GM18498 (cell line): ENCODE data around the gene KIF21A.
"Not testable (repeated sequence)": the region's sequence is repeated elsewhere in the genome, so short reads cannot be mapped to it uniquely, and the experiment has no call there.

ENCODE experiments used
- ATAC-seq: cut with Tn5 transposase; IDR thresholded peaks from one replicate; pipeline ENCODE4 v1.9.1; 2021; ENCODE audit warnings: mild to moderate bottlenecking, moderate library complexity; ENCODE audit not compliant: unreplicated experiment

KIF21A gene

DNA sequence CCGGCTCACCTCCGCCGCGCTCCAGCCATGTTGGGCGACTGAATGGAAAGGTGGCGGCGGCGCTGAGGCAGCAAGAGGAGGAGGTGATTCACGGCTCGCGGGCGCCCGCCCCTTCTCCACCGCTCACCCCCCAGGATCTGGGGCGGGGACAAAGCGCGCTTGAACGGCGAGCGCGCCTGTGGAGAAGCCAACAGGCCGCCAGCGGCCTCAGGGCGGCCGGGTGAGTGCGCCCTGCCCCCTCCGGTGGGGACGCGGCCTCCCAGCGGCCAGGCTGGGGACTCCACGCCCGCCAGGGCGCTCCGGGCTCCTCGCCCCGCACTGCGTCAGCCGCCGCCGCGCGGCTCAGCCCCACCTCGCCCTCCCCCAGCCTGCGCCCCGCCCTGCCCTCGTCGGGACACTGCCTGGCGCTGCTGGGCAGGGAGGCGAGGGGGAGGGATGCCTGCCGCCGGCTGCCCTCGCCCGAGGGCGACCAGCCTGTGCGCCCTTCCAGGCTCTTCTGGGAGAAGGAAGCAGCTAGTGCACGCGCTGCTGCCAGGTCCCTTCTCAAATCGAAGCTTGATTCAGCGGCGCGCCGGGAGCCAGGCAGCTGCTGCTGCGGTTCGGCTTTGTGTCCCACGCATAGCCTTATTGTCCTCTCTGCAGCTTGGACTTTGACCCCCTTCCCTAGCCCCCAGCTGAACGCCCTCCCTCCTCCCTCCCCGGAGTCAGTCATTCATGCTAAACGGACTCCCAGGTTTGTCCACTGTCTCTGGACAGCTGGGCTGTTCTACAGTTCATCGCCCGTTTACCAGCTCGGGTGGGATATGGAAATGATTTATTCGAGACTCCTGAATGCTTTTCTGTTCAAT is at the start of gene KIF21A:
KIF21A (minus strand) TSS at position 40 of the 848 bp plus-strand sequence. CDS start 150 bp downstream, outside the sequence.
- peak; percentile 94 for ATAC-seq

DNA sequence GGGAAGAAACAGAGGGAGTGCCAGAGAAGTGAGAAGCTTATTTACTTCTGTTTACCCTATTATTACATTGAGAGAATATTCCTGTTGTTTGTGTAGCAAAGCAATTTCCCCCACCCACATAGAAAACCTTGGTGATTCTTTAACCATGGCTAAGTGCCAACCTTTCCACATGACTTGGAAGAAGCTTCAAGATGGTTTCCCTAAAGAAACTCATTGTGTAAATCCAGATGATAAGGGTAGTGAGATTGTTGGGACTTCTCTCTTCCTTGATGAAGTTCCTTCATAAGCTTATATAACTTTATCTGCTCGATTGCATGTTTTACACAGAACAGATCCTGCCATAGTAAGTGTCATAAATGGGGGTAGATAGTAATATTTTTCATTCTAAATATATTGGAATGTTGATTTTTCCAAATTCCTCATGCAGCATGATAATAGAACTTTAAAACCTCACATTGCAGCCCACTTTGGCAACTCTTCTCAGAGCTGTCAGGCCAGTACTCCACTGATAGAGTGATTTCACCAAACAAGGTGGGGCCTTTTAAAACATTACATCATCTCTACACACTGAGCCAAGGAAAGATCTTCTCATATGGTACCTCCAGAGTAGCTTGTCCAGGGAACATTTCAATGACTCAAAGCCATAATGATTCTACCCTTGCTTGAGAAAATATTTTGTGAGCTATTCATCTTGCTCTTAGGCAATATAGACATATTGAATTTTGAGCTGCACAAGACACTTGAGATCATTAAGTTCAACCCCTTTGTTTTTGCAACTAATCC is 47.8 kb upstream of the KIF21A start:
- ATAC-seq, result no peak

DNA sequence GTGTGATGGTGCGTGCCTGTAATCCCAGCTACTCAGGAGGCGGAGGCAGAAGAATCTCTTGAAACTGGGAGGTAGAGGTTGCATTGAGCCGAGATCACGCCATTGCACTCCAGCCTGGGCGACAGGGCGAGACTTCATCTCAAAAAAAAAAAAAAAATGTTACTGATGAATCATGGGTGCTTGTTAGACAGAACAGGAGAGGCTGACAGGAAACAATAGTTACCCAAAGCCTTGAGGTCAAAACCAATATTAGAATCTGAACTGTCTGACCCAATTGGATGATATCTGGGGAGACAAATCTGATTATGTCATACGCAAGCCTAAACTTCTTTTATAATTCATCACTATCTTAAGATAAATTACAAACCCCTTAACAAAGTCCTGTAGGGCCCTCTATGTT is 40.7 kb upstream of the KIF21A start:
- no peak for ATAC-seq

- ATAC-seq, result no peak
Measured at GRCh38 chr12:39483042-39483441, 40.1 kb upstream of the KIF21A start.

DNA sequence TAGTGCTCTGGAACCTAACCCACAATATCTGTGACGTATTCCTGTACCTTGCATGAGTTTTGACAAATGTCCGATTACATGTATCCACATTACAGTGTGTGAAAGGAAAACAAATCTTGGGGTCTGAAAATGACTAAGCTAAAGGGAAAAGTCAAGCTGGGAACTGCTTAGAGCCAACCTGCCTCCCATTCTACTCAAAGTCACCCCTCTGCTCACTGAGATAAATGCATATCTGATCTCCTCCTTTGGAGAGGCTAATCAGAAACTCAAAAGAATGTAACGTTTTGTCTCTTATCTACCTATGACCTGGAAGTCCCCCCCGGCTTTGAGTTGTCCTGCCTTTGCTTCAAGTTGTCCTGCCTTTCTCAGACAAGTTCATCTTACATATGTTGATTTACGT is 34.0 kb upstream of the KIF21A start:
- ATAC-seq, result no peak

DNA sequence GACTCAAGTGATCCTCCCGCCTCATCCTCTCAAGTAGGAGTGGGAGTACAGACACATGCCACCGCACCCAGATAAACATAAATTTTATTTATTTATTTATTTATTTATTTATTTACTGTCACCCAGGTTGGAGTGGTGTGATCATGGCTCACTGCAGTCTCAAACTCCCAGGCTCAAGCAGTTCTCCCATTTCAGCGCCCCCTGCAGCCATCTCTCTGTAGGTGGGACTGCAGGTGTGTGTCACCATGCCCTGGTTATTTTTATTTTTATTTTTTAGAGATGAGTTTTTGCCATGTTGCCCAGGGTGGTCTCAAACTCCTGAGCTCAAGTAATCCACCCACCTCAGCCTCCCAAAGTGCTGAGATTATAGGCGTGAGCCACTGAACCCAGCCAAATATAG is 33.2 kb upstream of the KIF21A start:
- no peak for ATAC-seq

DNA sequence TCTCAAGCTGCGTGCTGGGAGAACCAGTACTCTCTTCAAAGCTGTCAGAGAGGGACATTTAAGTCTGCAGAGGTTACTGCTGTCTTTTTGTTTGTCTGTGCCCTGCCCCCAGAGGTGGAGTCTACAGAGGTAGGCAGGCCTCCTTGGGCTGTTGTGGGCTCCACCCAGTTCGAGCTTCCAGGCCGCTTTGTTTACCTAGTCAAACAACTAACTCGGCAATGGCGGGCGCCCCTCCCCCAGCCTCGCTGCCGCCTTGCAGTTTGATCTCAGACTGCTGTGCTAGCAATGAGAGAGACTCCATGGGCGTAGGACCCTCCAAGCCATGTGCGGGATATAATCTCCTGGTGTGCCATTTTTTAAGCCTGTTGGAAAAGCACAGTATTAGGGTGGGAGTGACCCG is 32.2 kb upstream of the KIF21A start:
- not testable (repeated sequence) for ATAC-seq

- peak; percentile 85 for ATAC-seq
Measured at GRCh38 chr12:39467432-39467870, 24.5 kb upstream of the KIF21A start.

GRCh38 chr12:39464976-39465695 is 22.2 kb upstream of the KIF21A start:
- no peak for ATAC-seq

GRCh38 chr12:39461059-39461458 is 18.1 kb upstream of the KIF21A start:
- ATAC-seq, result no peak

GRCh38 chr12:39459027-39459434 is 16.1 kb upstream of the KIF21A start:
- ATAC-seq, result no peak

GRCh38 chr12:39451977-39452376 is 9.1 kb upstream of the KIF21A start:
- ATAC-seq, result no peak

GRCh38 chr12:39448038-39448437 is 5.1 kb upstream of the KIF21A start:
- ATAC-seq, result no peak

- ATAC-seq, result no peak
Measured at GRCh38 chr12:39443929-39444209, 949 bp upstream of the KIF21A start.

- peak; percentile 40 for ATAC-seq
Measured at GRCh38 chr12:39442831-39443080, 164 bp downstream of the KIF21A start.

DNA sequence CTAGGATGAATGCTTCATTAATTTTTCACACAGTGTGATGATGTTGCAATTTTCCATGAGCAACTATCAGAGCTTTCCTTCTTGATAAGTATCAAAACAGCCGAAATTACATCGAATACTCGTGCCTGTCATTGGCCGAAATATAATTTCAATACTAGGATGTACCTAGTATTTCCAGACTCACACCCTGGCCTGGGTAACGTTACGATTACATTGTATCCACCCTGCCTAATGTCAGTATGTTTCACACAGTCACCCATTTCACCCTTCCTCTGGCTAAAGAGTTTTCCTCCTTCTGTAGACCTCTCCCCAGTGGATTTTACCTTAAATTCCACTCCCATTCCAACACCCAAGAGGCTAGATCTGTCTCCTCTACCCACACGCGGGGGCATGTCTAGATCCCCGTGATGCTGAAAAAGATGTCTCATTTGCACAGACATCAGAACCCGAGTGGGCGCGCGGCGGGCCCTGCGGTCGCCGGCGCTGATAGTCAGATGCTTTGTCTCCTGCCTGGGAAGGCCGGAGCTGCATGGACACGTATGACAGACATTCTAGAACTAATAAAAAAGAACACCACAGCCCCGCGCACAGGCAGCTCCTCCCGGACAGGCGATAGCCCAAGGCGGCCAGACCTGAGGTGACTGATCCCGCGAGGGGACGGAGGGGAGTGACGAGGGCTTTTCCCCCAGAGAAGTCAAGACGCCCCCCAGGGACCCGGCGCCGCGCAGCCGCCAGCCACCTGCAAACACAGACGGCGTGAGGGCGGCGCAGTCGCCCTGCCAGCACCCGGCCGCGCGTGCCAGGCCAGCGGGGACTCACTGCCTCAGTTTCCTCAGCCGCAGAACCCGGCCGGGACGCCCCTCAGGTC is 723 bp downstream of the KIF21A start:
- peak; percentile 31 for ATAC-seq

DNA sequence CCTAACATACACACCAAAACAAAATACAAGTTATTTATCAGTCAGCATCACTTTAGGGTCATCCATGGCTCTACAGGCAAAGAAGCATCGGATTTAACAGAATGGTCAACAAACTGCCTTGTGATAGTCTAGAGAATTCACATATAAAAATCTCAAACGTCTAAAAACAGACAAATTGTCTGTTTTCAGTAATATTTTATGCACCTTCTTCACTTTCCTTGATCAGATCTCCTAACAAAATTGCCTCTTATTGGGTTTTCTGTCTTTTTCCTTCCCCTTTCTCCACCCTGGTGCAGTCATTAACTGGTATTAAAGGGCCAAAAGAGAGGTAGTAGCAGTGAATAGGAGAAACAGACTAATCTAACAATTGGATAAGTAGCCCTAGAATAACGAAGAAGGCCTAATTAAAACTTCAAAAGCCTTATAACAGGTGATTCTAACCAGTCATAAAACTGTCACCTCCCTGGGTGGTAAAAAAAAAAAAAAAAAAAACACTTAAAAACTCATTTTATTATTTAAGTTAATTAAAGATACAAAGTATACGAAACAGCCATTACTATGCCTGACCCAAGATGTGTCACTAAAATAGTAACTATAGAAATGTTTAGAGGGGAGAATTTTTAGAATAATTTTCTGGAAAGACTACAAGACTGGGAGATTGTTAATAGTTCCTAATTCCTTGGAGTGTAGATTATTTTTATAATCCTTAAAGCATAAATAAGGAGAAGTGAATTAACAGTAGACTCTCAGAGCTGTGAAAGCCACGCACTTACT is 1.5 kb downstream of the KIF21A start:
- ATAC-seq, result no peak

DNA sequence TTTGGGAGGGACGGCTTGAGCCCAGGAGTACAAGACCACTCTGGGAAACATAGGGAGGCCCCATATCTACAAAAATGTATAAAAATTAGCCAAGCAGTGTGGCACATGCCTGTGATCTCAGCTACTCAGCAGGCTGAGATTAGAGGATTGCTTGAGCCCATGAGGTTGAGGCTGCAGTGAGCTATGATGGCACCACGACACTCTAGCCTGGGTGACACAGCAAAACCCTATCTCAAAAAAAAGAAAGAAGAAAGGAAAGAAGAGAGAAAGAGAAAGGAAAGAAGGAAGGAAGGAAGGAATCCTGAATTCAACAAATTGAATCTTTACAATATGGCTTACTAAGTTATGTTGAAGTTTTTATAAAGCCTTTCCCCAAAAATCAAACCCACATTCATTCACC is 2.1 kb downstream of the KIF21A start:
- no peak for ATAC-seq

- ATAC-seq, result no peak
Measured at GRCh38 chr12:39440101-39440500, 2.8 kb downstream of the KIF21A start.

DNA sequence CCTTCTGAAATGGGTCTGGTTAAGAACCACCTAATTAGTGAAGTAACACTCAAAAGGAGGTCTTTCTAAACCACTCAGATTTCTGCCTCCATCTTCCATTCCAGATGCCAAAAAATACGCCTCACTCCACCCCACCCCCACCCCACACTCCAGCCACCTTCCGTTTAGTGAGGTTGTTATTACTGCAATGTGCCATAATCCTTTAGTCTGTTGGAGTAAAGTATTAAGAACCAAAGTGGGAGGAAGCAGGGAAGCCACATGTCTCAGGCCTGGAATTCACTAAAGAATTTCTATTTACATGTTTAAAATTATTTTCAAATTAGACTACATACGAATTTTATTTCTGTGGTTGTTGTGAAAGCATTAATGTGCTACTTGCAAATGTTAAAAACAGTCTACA is 7.4 kb downstream of the KIF21A start:
- ATAC-seq, result no peak
